Fibroblast of lung (primary cell): ENCODE data around the gene DUS4L.

Experiments
- EZH2 ChIP-seq: IDR thresholded peaks from 2 replicates; pipeline ENCODE4 v1.5.1; 2012; ENCODE audit warnings: low read length, control low read depth, mild to moderate bottlenecking; ENCODE audit errors: missing control alignments
- TF ChIP-seq, protein P1 (sequence below), 2 donors: IDR thresholded peaks in 1 of 2; conservative IDR thresholded peaks in 1 of 2; 1 replicate in 1 of 2; 2 replicates in 1 of 2; pipeline ENCODE4 v1.5.1; 2011 to 2012; ENCODE audit warnings: low read length in 2 of 2, control low read depth in 1 of 2, inconsistent platforms in 1 of 2, low read depth in 1 of 2, mild to moderate bottlenecking in 1 of 2

DNA sequence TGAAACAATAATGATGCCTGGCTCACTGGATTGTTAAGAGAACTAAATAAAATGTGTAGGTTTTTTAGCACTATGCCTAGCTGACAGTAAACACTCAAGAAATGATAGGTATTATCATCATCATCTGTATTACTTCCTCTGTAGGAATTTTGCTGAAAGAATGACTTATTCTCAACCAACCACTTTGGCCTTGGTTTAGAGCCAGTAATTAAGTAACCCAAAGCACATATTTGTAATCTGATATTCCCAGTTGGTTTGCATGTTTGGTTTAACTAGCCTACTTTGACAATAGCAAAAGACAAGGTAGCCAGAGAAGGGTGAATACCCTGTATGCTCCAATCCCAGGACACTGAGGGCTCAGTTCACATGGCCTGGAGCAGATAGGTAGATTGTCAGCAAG is 50.7 kb downstream of the DUS4L start:
- TF ChIP-seq, protein P1, sequence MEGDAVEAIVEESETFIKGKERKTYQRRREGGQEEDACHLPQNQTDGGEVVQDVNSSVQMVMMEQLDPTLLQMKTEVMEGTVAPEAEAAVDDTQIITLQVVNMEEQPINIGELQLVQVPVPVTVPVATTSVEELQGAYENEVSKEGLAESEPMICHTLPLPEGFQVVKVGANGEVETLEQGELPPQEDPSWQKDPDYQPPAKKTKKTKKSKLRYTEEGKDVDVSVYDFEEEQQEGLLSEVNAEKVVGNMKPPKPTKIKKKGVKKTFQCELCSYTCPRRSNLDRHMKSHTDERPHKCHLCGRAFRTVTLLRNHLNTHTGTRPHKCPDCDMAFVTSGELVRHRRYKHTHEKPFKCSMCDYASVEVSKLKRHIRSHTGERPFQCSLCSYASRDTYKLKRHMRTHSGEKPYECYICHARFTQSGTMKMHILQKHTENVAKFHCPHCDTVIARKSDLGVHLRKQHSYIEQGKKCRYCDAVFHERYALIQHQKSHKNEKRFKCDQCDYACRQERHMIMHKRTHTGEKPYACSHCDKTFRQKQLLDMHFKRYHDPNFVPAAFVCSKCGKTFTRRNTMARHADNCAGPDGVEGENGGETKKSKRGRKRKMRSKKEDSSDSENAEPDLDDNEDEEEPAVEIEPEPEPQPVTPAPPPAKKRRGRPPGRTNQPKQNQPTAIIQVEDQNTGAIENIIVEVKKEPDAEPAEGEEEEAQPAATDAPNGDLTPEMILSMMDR (conservative IDR thresholded peaks at IDR 0.05 in 1 of 2, IDR thresholded peaks at IDR 0.05 in 1 of 2; ENCODE audit: low read depth in 1 of 2, low read length in 2 of 2), result no peak
- no peak for TF ChIP-seq EZH2
